ENCODE data around the gene DCST1.

DCST1 gene

GRCh38 chr1:155091071-155092051 is 57.7 kb downstream of the DCST1 start:
- DNase-seq (ENCODE audit: low read depth): peak; percentile 74

- DNase-seq (ENCODE audit: low read depth): no peak
These were observed 58.5 kb downstream of the DCST1 start for GRCh38 chr1:155092131-155092530.

- DNase-seq (ENCODE audit: low read depth): no peak
These were observed 59.0 kb downstream of the DCST1 start for GRCh38 chr1:155092641-155093040.

- DNase-seq (ENCODE audit: low read depth): no peak
These were observed 60.4 kb downstream of the DCST1 start for GRCh38 chr1:155093911-155094621.

GRCh38 chr1:155094622-155094948 is 61.0 kb downstream of the DCST1 start:
- DNase-seq (ENCODE audit: low read depth): no peak

- DNase-seq (ENCODE audit: low read depth): no peak
These were observed 65.7 kb downstream of the DCST1 start for GRCh38 chr1:155099331-155099730.
